Thyroid gland (tissue), 4 donors: Measurements from ENCODE around the gene SCAANT1. TPM values are rescaled to one million over a fixed set of nuclear protein-coding genes. Genes with fewer than 3 reads are reported as not detected.

Experiments used
- DNase-seq, 2 donors: peaks; one replicate each; pipeline ENCODE4 v3.0.0-alpha.2; 2019
- H3K27ac ChIP-seq, 3 donors: fragments of 200-600 bp; sonication (generic); 1 replicate in 2 of 3; 2 replicates in 1 of 3; pipeline ENCODE4 v1.5.1; 2016 to 2019; ENCODE audit warnings: mild to moderate bottlenecking in 1 of 3, moderate library complexity in 1 of 3
- H3K27me3 ChIP-seq: fragments of 200-600 bp; sonication (generic); one replicate; pipeline ENCODE4 v1.5.1; 2019
- H3K36me3 ChIP-seq, 2 donors: fragments of 200-600 bp; sonication (generic); one replicate each; pipeline ENCODE4 v1.5.1; 2016 to 2019
- H3K4me1 ChIP-seq, 2 donors: fragments of 200-600 bp; sonication (generic); one replicate each; pipeline ENCODE4 v1.5.1; 2017 to 2019
- H3K4me3 ChIP-seq, 3 donors: fragments of 200-600 bp; sonication (generic); replicated peaks in 1 of 3; 1 replicate in 2 of 3; 2 replicates in 1 of 3; pipeline ENCODE4 v1.5.1; 2016; ENCODE audit warnings: mild to moderate bottlenecking in 1 of 3
- H3K9me3 ChIP-seq: fragments of 200-600 bp; sonication (generic); one replicate; pipeline ENCODE4 v1.5.1; 2017
- CTCF ChIP-seq, 6 experiments: fragments of 200-600 bp in 3 of 6; fragments of 450-650 bp in 3 of 6; sonication (generic) in 3 of 6; IDR thresholded peaks; one replicate each; pipeline ENCODE4 v1.5.1; 2016 to 2019; ENCODE audit warnings: antibody characterized with exemption in 6 of 6, mild to moderate bottlenecking in 2 of 6, inconsistent platforms in 1 of 6, moderate library complexity in 1 of 6
- POLR2A ChIP-seq, 2 donors: fragments of 450-650 bp; IDR thresholded peaks; one replicate each; pipeline ENCODE4 v1.6.1; 2017; ENCODE audit warnings: antibody characterized with exemption in 2 of 2, mild to moderate bottlenecking in 2 of 2, moderate library complexity in 1 of 2
- WGBS, 2 donors: methylation state at CpG; one replicate each; pipeline ENCODE4 v1.1.5; 2017; 5-methylcytosine and 5-hydroxymethylcytosine counted together
- intact Hi-C: fragments of 100-400 bp; cut with DNase I; formaldehyde crosslinking; loops from one replicate; pipeline ENCODE4 v1.15.1; 2023
- total RNA-seq, 4 donors: library from RNA; depleted of rRNA; stranded (reverse); fragments of >200 nt; gene quantifications; one replicate each; pipeline ENCODE4 v1.2.3, GENCODE V29; 2016

The SCAANT1 gene
- total RNA-seq, 4 donors from 2014 or later = not detected

DNA sequence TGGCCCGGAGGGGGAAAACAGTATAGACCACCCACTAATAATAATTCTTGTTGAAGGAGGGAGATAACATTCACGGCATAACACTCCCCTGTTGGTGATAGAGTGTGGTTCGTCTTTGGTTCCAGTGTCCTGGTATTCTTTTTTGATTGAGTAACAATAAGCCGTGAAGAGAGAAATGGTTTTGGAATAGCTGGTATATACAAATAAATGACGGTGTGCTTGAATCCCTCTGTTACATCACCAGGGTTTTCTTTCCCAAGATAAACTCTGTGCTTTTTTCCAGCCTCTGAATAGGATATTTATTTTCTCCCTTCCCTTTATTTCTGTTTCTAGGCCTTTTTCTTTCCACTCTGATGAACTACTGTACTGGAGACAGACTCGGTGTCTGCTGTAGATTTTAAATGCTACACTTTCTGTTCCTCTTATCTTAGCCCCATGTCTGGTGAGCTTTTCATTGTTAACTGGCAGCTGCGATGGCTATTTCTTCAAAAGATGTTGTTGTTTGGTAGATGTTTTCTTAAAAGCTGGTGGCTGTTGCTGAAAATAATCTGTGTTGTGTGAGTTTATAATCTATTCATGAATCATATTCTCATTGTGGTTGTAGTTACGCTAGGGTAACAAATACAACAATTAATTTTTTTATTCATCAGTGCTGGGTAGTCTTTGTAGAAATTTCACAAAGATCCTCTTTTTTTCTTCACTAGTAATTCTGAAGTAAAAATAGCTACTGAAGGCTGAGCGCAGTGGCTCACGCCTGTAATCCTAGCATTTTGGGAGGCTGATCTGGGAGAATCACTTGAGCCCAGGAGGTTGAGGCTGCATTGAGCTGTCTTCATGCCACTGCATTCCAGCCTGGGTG, 15.5 kb upstream of the SCAANT1 start:
- intact Hi-C loops = no loop called here
- no peak overlapping the region for H3K27ac ChIP-seq
- TF ChIP-seq POLR2A (IDR thresholded peaks at IDR 0.05) (no peak), CTCF (IDR thresholded peaks at IDR 0.05) (no peak)
- WGBS, 2 donors = 84 to 88% methylated on average over 10 of the region's 10 CpGs
- no peaks in the 10 kb centered on the region for H3K27me3 ChIP-seq
- H3K4me1 ChIP-seq = peaks cover 4 to 17% of the 10 kb centered on the region in 2 donors
- no peak overlapping the region for H3K4me3 ChIP-seq
- H3K9me3 ChIP-seq = no peaks in the 10 kb centered on the region
- no peaks in the 10 kb centered on the region for H3K36me3 ChIP-seq
- DNase-seq = no peak

- no peak overlapping the region for H3K4me3 ChIP-seq
- no peaks in the 10 kb centered on the region for H3K27me3 ChIP-seq
- H3K27ac ChIP-seq = no peak overlapping the region
- intact Hi-C loops = no loop called here
- WGBS, 2 donors = 95 to 96% methylated on average over 4 of the region's 4 CpGs
- peaks cover 0 to 4% of the 10 kb centered on the region in 2 donors for H3K4me1 ChIP-seq
- no peaks in the 10 kb centered on the region for H3K36me3 ChIP-seq
- TF ChIP-seq POLR2A (IDR thresholded peaks at IDR 0.05) (no peak), CTCF (IDR thresholded peaks at IDR 0.05) (no peak)
- DNase-seq = no peak
- no peaks in the 10 kb centered on the region for H3K9me3 ChIP-seq
Measured at GRCh38 chr3:63926309-63926708, 14.1 kb upstream of the SCAANT1 start.

DNA sequence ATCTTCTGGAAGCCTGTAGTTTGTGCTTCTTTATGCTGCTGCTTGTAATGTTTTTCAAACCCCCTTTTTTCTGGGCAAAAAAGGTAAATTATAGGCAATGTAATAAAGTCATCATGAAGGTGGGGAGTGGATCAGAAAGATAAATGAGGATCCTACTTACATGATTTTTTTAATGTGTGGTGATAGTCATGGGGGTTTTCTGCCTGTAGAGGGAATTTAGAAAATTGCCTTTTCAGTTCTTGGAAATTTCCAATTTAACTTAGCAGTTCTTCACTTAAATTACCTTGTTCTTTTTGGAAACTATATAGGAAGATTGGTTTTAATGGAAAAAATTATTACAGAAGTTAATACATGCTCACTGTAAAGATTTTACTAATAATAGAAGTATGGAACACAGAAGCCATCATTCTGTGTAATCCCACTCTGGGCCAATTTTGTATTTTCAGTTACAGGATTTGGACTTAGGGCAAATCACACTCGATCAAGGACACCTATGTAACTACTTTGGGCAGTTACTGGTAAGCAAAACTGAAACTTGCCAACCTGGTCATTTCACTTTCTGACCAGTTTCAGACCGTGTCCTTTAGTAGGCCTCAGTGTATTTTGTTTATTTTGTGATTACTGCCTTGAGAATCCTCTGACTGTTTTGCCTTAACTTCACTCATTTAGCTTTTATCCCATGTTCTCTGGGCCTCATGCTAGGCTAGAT, 10.5 kb upstream of the SCAANT1 start:
- no peaks in the 10 kb centered on the region for H3K9me3 ChIP-seq
- no peaks in the 10 kb centered on the region for H3K36me3 ChIP-seq
- no peaks in the 10 kb centered on the region for H3K27me3 ChIP-seq
- TF ChIP-seq POLR2A (IDR thresholded peaks at IDR 0.05) (no peak), CTCF (IDR thresholded peaks at IDR 0.05) (no peak)
- H3K27ac ChIP-seq = no peak overlapping the region
- intact Hi-C loops = no loop called here
- no peak overlapping the region for H3K4me3 ChIP-seq
- peaks cover 0 to 3% of the 10 kb centered on the region in 2 donors for H3K4me1 ChIP-seq
- 70 to 86% methylated on average over 2 of the region's 2 CpGs for WGBS, 2 donors
- no peak for DNase-seq

- WGBS, 2 donors = 93 to 95% methylated on average over 6 of the region's 6 CpGs
- Histone ChIP-seq H3K36me3 (no peaks in the 10 kb centered on the region), H3K27me3 (no peaks in the 10 kb centered on the region), H3K27ac (no peak overlapping the region), H3K4me1 (peaks cover 0 to 3% of the 10 kb centered on the region in 2 donors), H3K9me3 (no peaks in the 10 kb centered on the region), H3K4me3 (no peak overlapping the region)
- intact Hi-C loops = no loop called here
- no peak for DNase-seq
- TF ChIP-seq CTCF (IDR thresholded peaks at IDR 0.05) (no peak), POLR2A (IDR thresholded peaks at IDR 0.05) (no peak)
Measured at GRCh38 chr3:63921741-63922482, 9.7 kb upstream of the SCAANT1 start.
